ENCODE results near the gene TREM1. TPM values are rescaled to one million over a fixed set of nuclear protein-coding genes. Genes with fewer than 3 reads are reported as not detected.

TREM1 gene
- total RNA-seq (not detected in 2 replicates), polyA plus RNA-seq (not detected in 2 replicates), polyA minus RNA-seq (not detected in 2 replicates), Bru-seq, nascent RNA (not detected), BruChase-seq, experiment 1, labeled RNA remaining after a 6-hour chase (not detected), BruChase-seq, experiment 2, labeled RNA remaining after a 2-hour chase (not detected)
- polyA plus RNA-seq (2011; cell fraction: cytosol; rRNA removed), result not detected in 2 replicates
- not detected in 2 replicates for polyA plus RNA-seq (2011; cell fraction: nucleus; rRNA removed)
- polyA plus RNA-seq (2012), result not detected in 2 replicates
- polyA minus RNA-seq (2011; cell fraction: cytosol; rRNA and poly(A)+ RNA removed), result not detected
- not detected in 2 replicates for polyA minus RNA-seq (2011; cell fraction: nucleus; rRNA and poly(A)+ RNA removed)
- long read RNA-seq, result 0 reads

DNA sequence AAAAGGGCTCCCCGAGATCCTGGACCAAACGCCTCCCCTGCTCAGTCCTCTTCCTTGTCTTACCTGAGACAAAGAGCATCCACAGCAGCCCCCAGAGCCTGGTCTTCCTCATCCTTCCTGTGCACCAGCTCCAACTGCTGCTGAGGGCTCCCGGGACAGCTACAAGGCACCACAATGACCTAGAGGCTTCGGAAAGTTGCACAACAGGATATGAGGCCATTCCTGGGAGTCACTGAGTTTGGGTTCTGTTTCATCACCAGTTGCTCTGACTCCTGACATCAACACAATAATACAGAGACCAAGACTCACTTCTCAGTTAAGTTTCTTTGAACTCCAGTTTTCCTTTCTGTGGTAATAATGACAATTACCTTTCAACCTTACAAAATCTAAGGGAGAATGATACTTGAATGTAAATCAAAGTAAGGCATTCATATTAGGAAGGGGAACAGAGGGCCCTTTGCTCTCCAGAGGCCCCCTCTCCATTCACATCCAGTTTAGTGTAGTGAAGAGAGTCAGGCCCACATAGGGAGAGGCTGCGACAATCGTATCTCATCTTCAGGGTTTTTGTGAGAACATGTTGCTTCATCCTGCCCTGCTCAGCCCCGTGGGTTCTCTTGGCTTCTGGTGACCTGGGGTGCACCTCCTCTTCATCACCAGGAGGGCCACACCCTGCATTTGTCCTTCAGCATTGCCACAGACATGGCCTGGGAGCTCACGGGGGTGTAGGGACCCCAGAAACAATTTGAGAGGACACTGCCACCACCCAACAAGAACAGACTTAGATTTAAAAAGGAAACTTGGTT, at the start of gene TREM1:
Gene TREM1 (minus strand): TSS at position 139 of the 803 bp plus-strand sequence. CDS start 27 bp downstream, at position 112.
- Histone ChIP-seq H3K4me1 (ENCODE audit: control insufficient read depth, extremely low read depth, insufficient read depth, low read length) (no peaks in the 10 kb centered on the region), H3K27ac (ENCODE audit: insufficient read depth, low read depth, low read length) (no peak within 1 kb of the TSS), H3K27me3 (ENCODE audit: control insufficient read depth in 2 of 2, insufficient read depth in 2 of 2, low read length in 2 of 2) (peaks cover 3 to 7% of the 10 kb centered on the region in 2 experiments), H4K20me1 (replicated peaks; ENCODE audit: control insufficient read depth, extremely low read depth, insufficient read depth, low read length) (no peaks in the 10 kb centered on the region), H3K9me3 (replicated peaks; ENCODE audit: control insufficient read depth, insufficient read depth, low read length) (no peaks in the 10 kb centered on the region), H3K9ac (replicated peaks; ENCODE audit: extremely low read depth, insufficient read depth, low read length) (no peak within 1 kb of the TSS), H3K4me3 (replicated peaks in 1 of 3; ENCODE audit: insufficient read depth in 1 of 3, low read depth in 1 of 3, low read length in 3 of 3) (no peak within 1 kb of the TSS), H2AFZ (ENCODE audit: low read depth, low read length) (no peak within 1 kb of the TSS), H3K9me1 (replicated peaks; ENCODE audit: control insufficient read depth, extremely low read depth, insufficient read depth, low read length) (no peaks in the 10 kb centered on the region), H3K4me2 (ENCODE audit: insufficient read depth, low read length) (no peak within 1 kb of the TSS), H3K36me3 (ENCODE audit: control insufficient read depth in 2 of 2, extremely low read depth in 1 of 2, insufficient read depth in 2 of 2, low read length in 2 of 2) (no peaks in the 10 kb centered on the region), H3K79me2 (ENCODE audit: control insufficient read depth, insufficient read depth, low read length) (no peaks in the 10 kb centered on the region)
- DNase-seq (ENCODE audit: low read depth, low spot score) (no peak), FAIRE-seq (no peak)
- ChIA-PET POLR2A (no interaction called here), CTCF (no interaction called here)
- intact Hi-C loops (cut with micrococcal nuclease), result no loop called here
- TF ChIP-seq JUN (IDR thresholded peaks at IDR 0.05; ENCODE audit: borderline replicate concordance, insufficient read depth, insufficient read length, low read depth) (no peak), MYC (IDR thresholded peaks at IDR 0.05; ENCODE audit: low read depth, low read length) (no peak), POLR2AphosphoS5 (IDR thresholded peaks at IDR 0.05; ENCODE audit: insufficient read depth, low read depth, low read length) (no peak), EZH2 (IDR thresholded peaks at IDR 0.05; ENCODE audit: borderline replicate concordance, low read depth, low read length, severe bottlenecking) (no peak), GATA2 (IDR thresholded peaks at IDR 0.05; ENCODE audit: insufficient read depth, insufficient read length, low read depth, low read length) (no peak), FOS (IDR thresholded peaks at IDR 0.05; ENCODE audit: borderline replicate concordance, insufficient read depth, low read length) (no peak), POLR2A (IDR thresholded peaks at IDR 0.05; ENCODE audit: low read depth, low read length) (no peak)
- TF ChIP-seq, protein P1, sequence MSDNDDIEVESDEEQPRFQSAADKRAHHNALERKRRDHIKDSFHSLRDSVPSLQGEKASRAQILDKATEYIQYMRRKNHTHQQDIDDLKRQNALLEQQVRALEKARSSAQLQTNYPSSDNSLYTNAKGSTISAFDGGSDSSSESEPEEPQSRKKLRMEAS (IDR thresholded peaks at IDR 0.05; ENCODE audit: insufficient read depth, insufficient read length), result no peak
- TF ChIP-seq, protein P2, sequence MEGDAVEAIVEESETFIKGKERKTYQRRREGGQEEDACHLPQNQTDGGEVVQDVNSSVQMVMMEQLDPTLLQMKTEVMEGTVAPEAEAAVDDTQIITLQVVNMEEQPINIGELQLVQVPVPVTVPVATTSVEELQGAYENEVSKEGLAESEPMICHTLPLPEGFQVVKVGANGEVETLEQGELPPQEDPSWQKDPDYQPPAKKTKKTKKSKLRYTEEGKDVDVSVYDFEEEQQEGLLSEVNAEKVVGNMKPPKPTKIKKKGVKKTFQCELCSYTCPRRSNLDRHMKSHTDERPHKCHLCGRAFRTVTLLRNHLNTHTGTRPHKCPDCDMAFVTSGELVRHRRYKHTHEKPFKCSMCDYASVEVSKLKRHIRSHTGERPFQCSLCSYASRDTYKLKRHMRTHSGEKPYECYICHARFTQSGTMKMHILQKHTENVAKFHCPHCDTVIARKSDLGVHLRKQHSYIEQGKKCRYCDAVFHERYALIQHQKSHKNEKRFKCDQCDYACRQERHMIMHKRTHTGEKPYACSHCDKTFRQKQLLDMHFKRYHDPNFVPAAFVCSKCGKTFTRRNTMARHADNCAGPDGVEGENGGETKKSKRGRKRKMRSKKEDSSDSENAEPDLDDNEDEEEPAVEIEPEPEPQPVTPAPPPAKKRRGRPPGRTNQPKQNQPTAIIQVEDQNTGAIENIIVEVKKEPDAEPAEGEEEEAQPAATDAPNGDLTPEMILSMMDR (IDR thresholded peaks at IDR 0.05; ENCODE audit: extremely low read depth in 1 of 2, insufficient read depth in 1 of 2, low read depth in 1 of 2, low read length in 2 of 2), result no peak
- no TSS peak for BruUV-seq (replicated peaks)
- dilution Hi-C loops (cut with MboI; ENCODE audit: extremely low pct_ligation_motif_present, low sequenced_read_pairs), result no loop called here

Data from endothelial cell of umbilical vein (primary cell).